BLaER1 (cell line): ENCODE measurements around the gene FBXL4.

ENCODE experiments used
- H3K27ac ChIP-seq: shearing (Covaris generic); formaldehyde crosslinking; 2 replicates; pipeline ENCODE4 v1.8.1; 2022
- H3K27me3 ChIP-seq: shearing (Covaris generic); formaldehyde crosslinking; 2 replicates; pipeline ENCODE4 v1.8.1; 2022
- H3K36me3 ChIP-seq: shearing (Covaris generic); formaldehyde crosslinking; 2 replicates; pipeline ENCODE4 v1.8.1; 2022
- H3K4me1 ChIP-seq: shearing (Covaris generic); formaldehyde crosslinking; 2 replicates; pipeline ENCODE4 v1.8.1; 2022
- H3K4me2 ChIP-seq: shearing (Covaris generic); formaldehyde crosslinking; 2 replicates; pipeline ENCODE4 v1.8.1; 2022
- H3K4me3 ChIP-seq: shearing (Covaris generic); formaldehyde crosslinking; 2 replicates; pipeline ENCODE4 v1.8.1; 2022
- H3K9ac ChIP-seq: shearing (Covaris generic); formaldehyde crosslinking; 2 replicates; pipeline ENCODE4 v1.8.1; 2022
- H3K9me3 ChIP-seq: shearing (Covaris generic); formaldehyde crosslinking; 2 replicates; pipeline ENCODE4 v1.8.1; 2022
- H4K20me1 ChIP-seq: shearing (Covaris generic); formaldehyde crosslinking; 2 replicates; pipeline ENCODE4 v1.8.1; 2022
- Cebpa-rat ChIP-seq: shearing (Covaris generic); IDR thresholded peaks from 2 replicates; pipeline ENCODE4 v1.8.1; 2022

Gene FBXL4

DNA sequence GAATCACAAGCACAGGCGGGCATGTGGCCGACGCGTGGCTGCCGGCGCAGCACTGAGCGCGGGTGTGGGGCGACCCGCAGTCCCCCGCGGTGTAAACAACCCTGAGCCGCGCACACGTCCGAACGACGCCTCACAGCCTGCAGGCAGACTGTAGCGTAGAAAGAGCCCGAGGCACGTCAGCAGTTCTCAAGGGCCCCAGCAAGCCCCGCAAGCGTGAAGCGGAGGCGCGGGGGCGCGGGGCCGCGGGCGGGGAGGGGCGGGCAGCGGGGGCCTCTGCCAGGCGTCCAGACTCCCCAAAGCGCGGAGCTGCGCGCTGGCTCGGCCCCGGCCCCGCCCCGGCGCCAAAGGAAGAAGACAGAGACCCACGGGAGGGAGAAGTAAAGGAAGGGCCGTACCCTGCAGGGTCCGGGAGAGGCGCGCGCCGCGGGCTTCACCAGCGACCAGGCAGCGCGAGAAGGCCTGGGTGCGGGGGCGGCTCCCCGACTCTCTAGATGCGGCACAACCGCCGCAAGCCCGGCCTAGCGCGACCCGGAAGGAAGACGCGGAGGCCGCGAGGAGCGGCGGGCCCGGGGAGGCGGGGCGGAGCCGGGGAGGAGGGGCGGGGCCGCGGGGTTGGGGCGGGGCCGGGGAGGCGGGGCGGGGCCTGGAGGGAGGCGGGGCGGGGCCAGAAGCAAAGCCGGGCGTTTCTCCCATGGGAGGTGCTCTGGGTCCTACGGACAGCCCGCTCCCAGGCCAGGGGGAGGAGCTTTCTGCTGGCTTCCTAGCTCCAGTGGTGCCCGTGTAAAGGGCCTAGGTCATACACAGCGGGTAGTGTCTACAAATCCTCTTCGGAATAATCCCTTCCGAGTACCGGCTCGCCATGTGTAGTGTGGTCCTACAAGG lies at the start of gene FBXL4:
FBXL4 (minus strand) TSS at position 536 of the 882 bp plus-strand sequence. CDS start 20,958 bp downstream, outside the sequence.
- Histone ChIP-seq H3K9me3 (peaks cover 5% of the 10 kb centered on the region), H3K9ac (peak within 1 kb of the TSS; percentile 93), H3K27ac (peak within 1 kb of the TSS; percentile 90), H3K4me2 (peak within 1 kb of the TSS; percentile 81), H3K4me3 (peak within 1 kb of the TSS; percentile 87), H4K20me1 (peaks cover 21% of the 10 kb centered on the region), H3K36me3 (peaks cover under 1% of the 10 kb centered on the region; the same call in 1 of the 2 replicates), H3K4me1 (peaks cover 24% of the 10 kb centered on the region), H3K27me3 (no peaks in the 10 kb centered on the region)
- TF ChIP-seq Cebpa-rat = no peak

DNA sequence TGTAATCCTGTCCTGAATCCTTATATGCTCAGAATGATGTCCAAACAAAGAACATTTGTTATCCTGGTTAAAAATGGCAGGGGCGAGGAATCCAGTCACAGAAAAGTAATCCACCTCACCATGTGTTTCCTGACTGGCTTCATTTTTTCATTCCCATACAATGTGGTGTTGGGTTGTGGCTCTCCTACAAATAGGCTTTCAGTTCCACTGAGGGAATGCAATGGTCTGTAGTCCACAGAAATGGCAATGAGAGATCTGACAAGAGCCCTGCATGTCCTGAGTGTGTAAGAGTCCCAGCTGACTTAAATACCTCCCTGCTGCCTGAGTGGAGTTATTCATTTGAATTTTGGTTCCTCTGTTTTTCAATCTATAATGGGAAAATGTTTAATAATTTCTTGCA lies 47.4 kb upstream of the FBXL4 start:
- H3K9ac ChIP-seq = no peak overlapping the region
- no peak for TF ChIP-seq Cebpa-rat

DNA sequence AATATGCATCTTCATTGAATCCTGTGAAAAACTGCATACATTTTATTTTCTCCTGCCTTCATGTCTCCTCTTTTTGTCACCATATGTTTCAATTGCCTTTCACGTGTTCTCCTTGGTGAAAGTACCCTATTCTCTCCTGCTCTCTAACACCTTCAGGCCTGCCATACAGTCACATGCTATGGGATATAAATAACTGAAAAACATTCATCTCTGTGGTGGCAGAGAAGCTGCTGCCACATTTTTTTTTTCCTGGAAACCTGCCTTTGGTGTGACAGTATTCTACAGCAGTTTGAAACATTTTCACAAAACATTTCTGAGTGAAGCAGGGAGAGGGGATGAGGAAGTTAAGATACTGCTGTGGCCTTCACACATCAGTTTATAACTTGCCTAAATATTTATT lies 44.8 kb upstream of the FBXL4 start:
- Histone ChIP-seq H3K4me1 (no peaks in the 10 kb centered on the region), H3K27ac (no peak overlapping the region), H3K4me3 (no peak overlapping the region), H3K27me3 (no peaks in the 10 kb centered on the region), H3K9ac (no peak overlapping the region), H3K9me3 (no peaks in the 10 kb centered on the region), H4K20me1 (no peaks in the 10 kb centered on the region), H3K4me2 (no peak overlapping the region), H3K36me3 (no peaks in the 10 kb centered on the region)
- TF ChIP-seq Cebpa-rat = no peak

More for the DNA sequence above, 47.4 kb upstream of the FBXL4 start:
- H3K9me3 ChIP-seq = no peaks in the 10 kb centered on the region
- H3K27me3 ChIP-seq = no peaks in the 10 kb centered on the region
- no peaks in the 10 kb centered on the region for H3K36me3 ChIP-seq
- no peaks in the 10 kb centered on the region for H4K20me1 ChIP-seq
- H3K27ac ChIP-seq = no peak overlapping the region
- no peak overlapping the region for H3K4me3 ChIP-seq
- no peaks in the 10 kb centered on the region for H3K4me1 ChIP-seq
- H3K4me2 ChIP-seq = no peak overlapping the region

DNA sequence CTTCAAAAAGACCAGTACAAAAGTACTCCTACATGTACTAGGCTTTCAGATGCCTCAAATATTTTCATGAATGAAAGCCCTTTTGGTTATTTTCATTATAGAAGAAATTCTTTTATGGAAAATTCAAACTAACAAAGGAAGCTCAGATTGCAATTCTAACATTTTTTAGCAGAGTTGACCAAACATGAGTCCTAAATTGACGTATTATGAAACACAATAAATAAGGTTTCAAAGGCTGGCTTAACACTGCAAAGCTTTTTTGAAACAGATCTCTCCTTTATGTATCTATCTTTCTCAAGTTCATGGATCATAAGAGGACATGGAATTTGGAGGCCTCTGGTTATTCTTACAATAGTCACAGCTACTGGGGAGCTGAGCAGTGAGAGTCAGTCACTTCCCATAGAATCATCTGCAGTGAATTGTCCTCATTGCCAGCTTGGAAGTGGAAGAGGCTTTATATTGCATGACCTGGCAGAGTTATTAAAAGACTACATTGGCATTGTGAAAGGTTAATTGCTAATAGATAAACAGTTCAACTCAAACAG lies 38.4 kb upstream of the FBXL4 start:
- TF ChIP-seq Cebpa-rat = no peak
- H3K27me3 ChIP-seq = no peaks in the 10 kb centered on the region
- H4K20me1 ChIP-seq = no peaks in the 10 kb centered on the region
- H3K27ac ChIP-seq = no peak overlapping the region
- H3K36me3 ChIP-seq = no peaks in the 10 kb centered on the region
- H3K4me2 ChIP-seq = no peak overlapping the region
- no peaks in the 10 kb centered on the region for H3K9me3 ChIP-seq
- H3K9ac ChIP-seq = no peak overlapping the region
- H3K4me1 ChIP-seq = no peaks in the 10 kb centered on the region
- no peak overlapping the region for H3K4me3 ChIP-seq

DNA sequence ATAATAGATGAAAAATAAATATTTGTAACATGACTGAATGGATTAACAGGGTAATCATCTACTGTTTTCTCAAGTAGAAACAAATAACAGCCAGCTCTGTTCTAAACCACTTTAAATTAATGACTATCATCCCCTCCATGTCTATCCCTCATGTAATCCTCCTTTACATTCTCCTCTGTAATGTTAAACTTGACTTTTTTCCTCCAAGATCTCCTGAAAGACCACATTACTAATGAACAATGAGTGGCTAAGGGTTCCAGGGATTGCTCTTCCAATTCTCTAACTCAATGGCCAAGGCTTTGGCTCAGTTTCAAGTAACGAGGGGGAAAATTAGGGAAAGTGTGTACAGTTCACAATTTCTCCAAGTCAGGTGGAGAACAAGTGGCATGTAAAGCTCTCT lies 37.6 kb upstream of the FBXL4 start:
- H3K27me3 ChIP-seq = no peaks in the 10 kb centered on the region
- no peak for TF ChIP-seq Cebpa-rat
- no peaks in the 10 kb centered on the region for H3K4me1 ChIP-seq

DNA sequence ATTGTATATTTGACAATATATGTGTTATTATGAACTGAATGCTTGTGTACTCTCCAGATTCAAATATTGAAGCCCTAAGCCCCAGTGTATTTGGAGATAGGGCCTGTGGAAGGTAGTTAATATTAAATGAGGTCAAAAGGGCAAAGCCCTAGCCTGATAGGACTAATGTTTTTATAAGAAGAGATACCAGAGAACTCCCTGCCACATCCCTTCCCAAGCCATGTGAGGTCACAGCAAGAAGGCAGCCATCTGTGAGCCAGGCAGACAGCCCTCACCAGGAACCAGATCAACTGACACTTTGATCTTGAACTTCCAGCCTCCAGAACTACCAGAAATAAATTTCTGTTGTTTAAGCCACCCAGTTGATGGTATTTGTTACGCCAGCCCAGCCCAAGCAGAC lies 36.4 kb upstream of the FBXL4 start:
- no peaks in the 10 kb centered on the region for H3K9me3 ChIP-seq
- H3K9ac ChIP-seq = no peak overlapping the region
- H3K4me2 ChIP-seq = no peak overlapping the region
- no peaks in the 10 kb centered on the region for H3K27me3 ChIP-seq
- TF ChIP-seq Cebpa-rat = no peak
- no peaks in the 10 kb centered on the region for H3K36me3 ChIP-seq
- H3K4me3 ChIP-seq = no peak overlapping the region
- no peaks in the 10 kb centered on the region for H4K20me1 ChIP-seq
- no peaks in the 10 kb centered on the region; the same call in 1 of the 2 replicates for H3K4me1 ChIP-seq
- H3K27ac ChIP-seq = no peak overlapping the region

More for the DNA sequence above, 37.6 kb upstream of the FBXL4 start:
- Histone ChIP-seq H3K4me2 (no peak overlapping the region), H4K20me1 (no peaks in the 10 kb centered on the region), H3K27ac (no peak overlapping the region), H3K36me3 (no peaks in the 10 kb centered on the region), H3K9ac (no peak overlapping the region), H3K4me3 (no peak overlapping the region), H3K9me3 (no peaks in the 10 kb centered on the region)

DNA sequence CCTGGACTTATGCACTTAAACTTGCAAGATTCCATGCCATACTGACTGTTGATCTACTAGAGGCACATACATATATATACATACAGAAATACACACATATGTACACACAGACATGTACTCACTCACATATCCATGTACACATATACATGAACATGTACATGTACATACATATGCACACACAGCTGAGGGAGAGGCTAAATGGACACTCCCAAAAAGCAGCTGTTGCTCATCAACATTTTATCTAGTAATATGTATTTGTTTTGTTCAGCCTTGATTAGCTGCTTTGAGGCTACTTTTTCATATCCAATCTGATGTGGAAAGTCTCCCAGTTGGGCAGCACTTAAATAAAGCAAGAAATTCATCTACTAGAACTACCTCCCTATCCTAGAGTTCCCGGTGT lies 33.7 kb upstream of the FBXL4 start:
- Histone ChIP-seq H3K27me3 (no peaks in the 10 kb centered on the region), H3K4me3 (no peak overlapping the region), H3K4me1 (peaks cover 10% of the 10 kb centered on the region), H3K4me2 (no peak overlapping the region), H3K9me3 (no peaks in the 10 kb centered on the region), H3K27ac (no peak overlapping the region), H3K36me3 (no peaks in the 10 kb centered on the region), H4K20me1 (no peaks in the 10 kb centered on the region), H3K9ac (no peak overlapping the region)
- no peak for TF ChIP-seq Cebpa-rat

DNA sequence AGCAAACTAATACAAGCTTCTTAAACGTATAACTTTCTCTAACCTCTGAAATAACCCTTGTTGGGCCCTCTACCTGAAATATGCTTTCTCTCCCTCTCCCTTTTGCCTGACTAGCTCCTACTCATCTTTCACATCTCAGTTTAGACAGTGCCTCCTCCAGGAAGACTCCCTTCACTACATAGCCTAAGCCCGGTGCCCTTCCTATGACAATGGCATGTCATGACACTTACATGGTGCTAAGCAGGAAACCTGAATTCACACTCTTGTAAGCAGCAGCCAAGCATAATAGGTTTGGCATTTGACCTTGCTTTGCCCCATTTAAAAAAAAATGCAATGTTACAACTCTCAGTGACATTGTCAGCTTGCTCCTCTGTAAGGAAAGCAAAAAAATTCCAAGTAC lies 33.1 kb upstream of the FBXL4 start:
- no peak for TF ChIP-seq Cebpa-rat
- Histone ChIP-seq H3K9me3 (no peaks in the 10 kb centered on the region), H3K27ac (no peak overlapping the region), H4K20me1 (no peaks in the 10 kb centered on the region), H3K36me3 (no peaks in the 10 kb centered on the region), H3K4me1 (peaks cover 10% of the 10 kb centered on the region), H3K4me3 (no peak overlapping the region), H3K4me2 (no peak overlapping the region), H3K9ac (no peak overlapping the region), H3K27me3 (no peaks in the 10 kb centered on the region)

DNA sequence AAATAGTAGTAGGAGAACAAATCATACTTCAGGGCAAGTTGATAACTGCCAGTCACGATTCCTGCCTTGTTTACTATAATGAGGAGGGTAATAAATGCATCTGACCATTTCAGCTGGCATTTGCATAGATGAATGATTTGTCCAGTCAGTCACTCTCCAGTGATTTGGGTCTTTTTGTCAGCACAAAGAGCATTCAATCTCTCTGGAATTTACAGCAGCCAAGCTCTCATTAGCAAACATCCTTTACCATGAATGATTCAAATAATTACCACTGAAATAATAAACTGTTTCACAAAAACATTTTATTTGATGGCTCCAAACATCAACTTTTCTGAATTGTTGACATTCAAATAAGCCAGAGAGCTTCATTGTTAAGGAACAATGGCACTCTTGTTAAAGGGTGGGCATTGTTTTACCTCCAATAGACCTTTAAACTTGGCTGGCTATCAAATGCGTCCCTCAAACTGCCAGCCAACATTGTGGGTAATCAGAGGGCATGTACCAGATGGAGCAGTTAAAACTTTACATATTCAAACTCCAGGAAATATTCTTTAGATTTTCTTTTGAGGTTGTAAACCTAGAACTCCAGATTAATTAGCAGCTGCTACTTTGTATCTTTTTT lies 30.0 kb upstream of the FBXL4 start:
- H3K4me1 ChIP-seq = peaks cover 10% of the 10 kb centered on the region
- H3K4me2 ChIP-seq = no peak overlapping the region
- no peaks in the 10 kb centered on the region for H3K27me3 ChIP-seq
- TF ChIP-seq Cebpa-rat = no peak
- no peak overlapping the region for H3K4me3 ChIP-seq
- H3K9ac ChIP-seq = no peak overlapping the region
- H3K36me3 ChIP-seq = no peaks in the 10 kb centered on the region
- H3K9me3 ChIP-seq = no peaks in the 10 kb centered on the region
- H4K20me1 ChIP-seq = no peaks in the 10 kb centered on the region
- no peak overlapping the region for H3K27ac ChIP-seq
